GM18505 (cell line): ENCODE data around the gene EDDM13.

Experiments used
- ATAC-seq: cut with Tn5 transposase; IDR thresholded peaks from one replicate; pipeline ENCODE4 v1.9.1; 2021; ENCODE audit not compliant: unreplicated experiment
- POLR2A ChIP-seq: IDR thresholded peaks from 4 replicates; pipeline ENCODE4 v1.6.1; 2011; ENCODE audit warnings: borderline replicate concordance; ENCODE audit not compliant: insufficient read depth, insufficient read length; ENCODE audit errors: extremely low read depth

The EDDM13 gene

GRCh38 chr19:56356944-56357343 is 84.4 kb downstream of the EDDM13 start:
- TF ChIP-seq POLR2A = no peak
- ATAC-seq = no peak
